GM23338 (cell line): ENCODE data around the gene GRID2.

Experiments
- CREB1 ChIP-seq: fragments of 250-450 bp; sonication (Bioruptor Pico); IDR thresholded peaks from 2 replicates; pipeline ENCODE4 v1.5.0; 2020; ENCODE audit warnings: low read depth, mild to moderate bottlenecking, moderate library complexity
- CTCF ChIP-seq, 2 experiments: fragments of 200-600 bp in 1 of 2; sonication (generic) in 1 of 2; conservative IDR thresholded peaks; 2 replicates each; pipeline versions ENCODE4 v1.5.1 to v1.6.1; 2016 to 2017; ENCODE audit warnings: antibody characterized with exemption in 2 of 2, low read depth in 2 of 2, mild to moderate bottlenecking in 2 of 2, moderate library complexity in 1 of 2
- EZH2 ChIP-seq: fragments of 200-600 bp; sonication (generic); IDR thresholded peaks from one replicate; pipeline ENCODE4 v1.8.0; 2017; ENCODE audit warnings: antibody characterized with exemption, mild to moderate bottlenecking, low read depth; ENCODE audit not compliant: unreplicated experiment
- EZH2phosphoT487 ChIP-seq: fragments of 200-600 bp; sonication (generic); IDR thresholded peaks from one replicate; pipeline ENCODE4 v1.8.1; 2018; ENCODE audit warnings: antibody characterized with exemption; ENCODE audit not compliant: unreplicated experiment
- JUNB ChIP-seq: IDR thresholded peaks from one replicate; pipeline ENCODE4 v1.6.1; 2016; ENCODE audit warnings: antibody characterized with exemption; ENCODE audit not compliant: unreplicated experiment
- POLR2AphosphoS5 ChIP-seq: IDR thresholded peaks from 2 replicates; pipeline ENCODE4 v1.6.1; 2016; ENCODE audit warnings: antibody characterized with exemption, low read depth
- ZNF114 ChIP-seq: fragments of 250-450 bp; sonication (Bioruptor Pico); IDR thresholded peaks from 2 replicates; pipeline ENCODE4 v1.5.0; 2020; ENCODE audit warnings: mild to moderate bottlenecking, moderate library complexity
- ZNF462 ChIP-seq: fragments of 250-450 bp; sonication (Bioruptor Pico); IDR thresholded peaks from 2 replicates; pipeline ENCODE4 v1.5.0; 2020; ENCODE audit warnings: mild to moderate bottlenecking, moderate library complexity
- TF ChIP-seq, protein P1 (sequence below): IDR thresholded peaks from 2 replicates; pipeline ENCODE4 v1.6.1; 2016; ENCODE audit warnings: antibody characterized with exemption
- TF ChIP-seq, protein P2 (sequence below): IDR thresholded peaks from one replicate; pipeline ENCODE4 v1.6.1; 2018; ENCODE audit warnings: antibody characterized with exemption; ENCODE audit not compliant: unreplicated experiment

DNA sequence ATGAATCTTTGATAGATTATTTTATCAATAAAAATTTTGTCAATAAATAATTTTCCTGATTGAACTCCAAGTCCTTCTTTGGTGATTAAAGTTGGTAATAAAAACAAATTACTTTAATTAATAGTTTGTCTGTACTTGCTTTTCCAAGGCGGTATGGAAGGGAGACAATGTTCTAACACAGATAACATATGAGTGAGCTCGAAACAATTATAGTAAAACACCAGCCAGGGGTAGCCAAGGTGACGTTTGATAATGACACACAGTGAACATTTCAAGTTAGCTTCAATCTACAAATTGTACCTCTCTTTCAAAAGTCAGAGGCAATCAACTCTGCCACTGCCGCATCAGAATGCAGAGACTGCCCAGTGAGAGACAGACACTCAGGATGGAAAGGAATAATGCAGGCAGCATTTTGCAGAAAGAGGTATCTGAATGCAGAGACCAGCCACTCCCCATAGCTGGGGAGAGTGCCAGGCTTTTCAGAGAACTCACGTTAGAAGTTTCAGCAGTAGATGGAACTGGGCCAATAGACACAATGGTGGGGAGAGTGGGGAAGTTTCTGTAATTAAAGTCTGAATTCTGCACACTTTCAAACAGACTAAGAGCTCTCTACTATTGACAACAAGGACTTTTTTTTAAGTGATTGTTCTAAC is 1506.7 kb downstream of the GRID2 start:
- no peak for TF ChIP-seq EZH2
- TF ChIP-seq, protein P1, sequence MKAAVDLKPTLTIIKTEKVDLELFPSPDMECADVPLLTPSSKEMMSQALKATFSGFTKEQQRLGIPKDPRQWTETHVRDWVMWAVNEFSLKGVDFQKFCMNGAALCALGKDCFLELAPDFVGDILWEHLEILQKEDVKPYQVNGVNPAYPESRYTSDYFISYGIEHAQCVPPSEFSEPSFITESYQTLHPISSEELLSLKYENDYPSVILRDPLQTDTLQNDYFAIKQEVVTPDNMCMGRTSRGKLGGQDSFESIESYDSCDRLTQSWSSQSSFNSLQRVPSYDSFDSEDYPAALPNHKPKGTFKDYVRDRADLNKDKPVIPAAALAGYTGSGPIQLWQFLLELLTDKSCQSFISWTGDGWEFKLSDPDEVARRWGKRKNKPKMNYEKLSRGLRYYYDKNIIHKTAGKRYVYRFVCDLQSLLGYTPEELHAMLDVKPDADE, result no peak
- TF ChIP-seq CTCF (conservative IDR thresholded peaks at IDR 0.05; ENCODE audit: low read depth in 2 of 2), result no peak
- TF ChIP-seq POLR2AphosphoS5, result no peak
- TF ChIP-seq, protein P2, sequence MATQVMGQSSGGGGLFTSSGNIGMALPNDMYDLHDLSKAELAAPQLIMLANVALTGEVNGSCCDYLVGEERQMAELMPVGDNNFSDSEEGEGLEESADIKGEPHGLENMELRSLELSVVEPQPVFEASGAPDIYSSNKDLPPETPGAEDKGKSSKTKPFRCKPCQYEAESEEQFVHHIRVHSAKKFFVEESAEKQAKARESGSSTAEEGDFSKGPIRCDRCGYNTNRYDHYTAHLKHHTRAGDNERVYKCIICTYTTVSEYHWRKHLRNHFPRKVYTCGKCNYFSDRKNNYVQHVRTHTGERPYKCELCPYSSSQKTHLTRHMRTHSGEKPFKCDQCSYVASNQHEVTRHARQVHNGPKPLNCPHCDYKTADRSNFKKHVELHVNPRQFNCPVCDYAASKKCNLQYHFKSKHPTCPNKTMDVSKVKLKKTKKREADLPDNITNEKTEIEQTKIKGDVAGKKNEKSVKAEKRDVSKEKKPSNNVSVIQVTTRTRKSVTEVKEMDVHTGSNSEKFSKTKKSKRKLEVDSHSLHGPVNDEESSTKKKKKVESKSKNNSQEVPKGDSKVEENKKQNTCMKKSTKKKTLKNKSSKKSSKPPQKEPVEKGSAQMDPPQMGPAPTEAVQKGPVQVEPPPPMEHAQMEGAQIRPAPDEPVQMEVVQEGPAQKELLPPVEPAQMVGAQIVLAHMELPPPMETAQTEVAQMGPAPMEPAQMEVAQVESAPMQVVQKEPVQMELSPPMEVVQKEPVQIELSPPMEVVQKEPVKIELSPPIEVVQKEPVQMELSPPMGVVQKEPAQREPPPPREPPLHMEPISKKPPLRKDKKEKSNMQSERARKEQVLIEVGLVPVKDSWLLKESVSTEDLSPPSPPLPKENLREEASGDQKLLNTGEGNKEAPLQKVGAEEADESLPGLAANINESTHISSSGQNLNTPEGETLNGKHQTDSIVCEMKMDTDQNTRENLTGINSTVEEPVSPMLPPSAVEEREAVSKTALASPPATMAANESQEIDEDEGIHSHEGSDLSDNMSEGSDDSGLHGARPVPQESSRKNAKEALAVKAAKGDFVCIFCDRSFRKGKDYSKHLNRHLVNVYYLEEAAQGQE, result no peak
- no peak for TF ChIP-seq EZH2phosphoT487
- TF ChIP-seq CREB1 (CRISPR knock-in tag), result no peak
- TF ChIP-seq ZNF114, result no peak
- TF ChIP-seq JUNB, result no peak
- no peak for TF ChIP-seq ZNF462 (CRISPR knock-in tag)
